ENCODE results near the gene SRRM3.
"Not testable (repeated sequence)": the region's sequence is repeated elsewhere in the genome, so short reads cannot be mapped to it uniquely, and the experiment has no call there.

SRRM3 gene

DNA sequence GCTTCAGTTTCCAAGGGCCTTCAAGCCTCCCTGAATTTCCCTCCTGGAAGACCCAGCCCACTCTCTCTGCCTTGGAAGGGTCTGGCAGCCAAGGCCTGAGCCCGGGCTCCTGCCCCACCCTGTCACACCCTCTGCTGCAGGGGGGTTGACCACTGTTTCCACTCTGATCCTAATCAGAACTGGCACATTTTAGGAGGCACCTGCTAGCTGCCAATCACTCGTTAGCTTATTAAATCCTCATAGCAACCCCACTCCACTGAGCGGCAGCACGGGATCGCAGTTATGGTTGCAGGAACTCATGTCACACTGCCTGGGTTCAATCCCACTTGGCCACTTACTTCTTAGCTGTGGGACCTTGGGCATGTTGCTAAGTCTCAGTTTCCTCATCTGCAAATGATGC is 113.7 kb downstream of the SRRM3 start:
- DNase-seq (ENCODE audit: low read depth) = no peak

- no peak for DNase-seq (ENCODE audit: low read depth)
Measured at GRCh38 chr7:76316984-76317781, 115.5 kb downstream of the SRRM3 start.

GRCh38 chr7:76317782-76318487 is 116.2 kb downstream of the SRRM3 start:
- peak; percentile 96 for DNase-seq (ENCODE audit: low read depth)

DNA sequence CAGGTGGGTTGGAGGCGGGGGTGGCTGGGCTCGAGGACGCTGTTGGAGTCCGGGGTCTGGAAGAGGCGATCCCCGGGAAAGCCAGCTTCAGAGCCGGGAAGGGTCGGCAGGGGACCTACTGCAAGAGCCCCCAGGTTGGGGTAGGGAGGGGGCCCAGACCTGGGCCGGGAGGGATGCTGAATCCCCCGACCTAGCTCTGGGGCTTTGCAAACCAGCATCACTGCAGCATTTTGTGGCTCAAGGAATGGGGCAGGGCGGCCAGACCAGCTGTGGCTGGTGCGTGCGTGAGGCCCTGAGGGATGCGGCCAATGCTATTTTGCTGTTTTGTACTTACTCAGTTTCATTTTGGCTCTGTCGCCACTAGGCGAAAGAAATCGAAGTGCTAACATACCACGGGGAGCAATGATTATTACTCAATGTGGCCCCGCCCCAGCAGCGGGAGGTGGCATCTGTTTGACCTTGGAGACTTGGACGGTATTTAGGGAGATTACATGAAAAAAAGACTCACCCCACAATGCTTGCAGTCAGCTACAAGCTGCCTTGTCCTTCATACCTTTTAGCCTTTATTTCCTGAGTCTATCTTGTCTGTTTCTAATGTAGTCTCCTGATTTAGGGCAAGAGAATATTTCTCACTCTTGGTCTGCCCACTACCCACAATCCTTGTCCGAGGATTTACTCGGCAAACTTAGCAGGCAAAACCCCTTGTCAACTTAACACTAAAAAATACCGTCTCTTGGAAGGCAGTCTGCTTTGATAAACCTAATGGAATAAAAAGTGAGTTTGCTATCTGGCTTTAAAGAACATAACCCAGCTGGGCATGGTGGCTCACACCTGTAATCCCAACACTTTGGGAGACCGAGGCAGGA is 117.0 kb downstream of the SRRM3 start:
- peak; percentile 32 for DNase-seq (ENCODE audit: low read depth)

DNA sequence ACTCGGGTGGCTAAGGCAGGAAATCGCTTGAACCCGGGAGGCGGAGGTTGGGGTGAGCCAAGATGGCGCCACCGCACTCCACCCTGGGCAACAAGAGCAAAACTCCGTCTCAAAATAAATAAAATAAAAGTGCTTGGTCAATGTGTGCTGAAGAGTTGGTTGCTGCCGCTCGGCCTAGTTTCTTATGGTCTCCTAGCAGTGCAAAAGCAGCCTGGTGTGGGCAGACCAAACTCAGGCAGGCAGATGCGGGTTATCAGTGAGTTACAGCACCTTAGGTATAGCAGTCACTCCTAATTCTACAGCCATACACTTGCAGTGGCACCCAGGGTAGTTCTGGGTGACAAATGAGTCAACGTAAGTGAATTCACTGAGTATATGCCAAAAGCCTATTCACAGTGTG is 123.4 kb downstream of the SRRM3 start:
- no peak for DNase-seq (ENCODE audit: low read depth)

DNA sequence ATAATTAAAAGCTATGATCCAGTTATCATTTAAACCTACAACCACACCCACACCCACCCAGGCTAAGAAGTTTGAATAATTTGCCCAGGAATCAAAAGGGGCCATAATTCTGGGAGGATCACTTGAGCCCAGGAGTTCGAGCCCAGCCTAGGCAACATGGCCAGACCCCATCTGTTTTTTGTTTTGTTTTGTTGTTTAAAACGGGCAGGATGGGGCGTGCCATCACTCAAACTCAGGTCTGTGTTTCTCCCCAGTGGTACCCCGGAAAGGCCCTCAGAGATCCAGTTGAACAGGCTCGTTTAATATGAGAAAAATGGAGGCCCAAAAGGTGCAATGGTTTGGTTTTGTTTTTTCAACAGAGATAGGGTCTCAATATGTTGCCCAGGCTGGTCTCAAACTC is 124.1 kb downstream of the SRRM3 start:
- DNase-seq (ENCODE audit: low read depth) = no peak

DNA sequence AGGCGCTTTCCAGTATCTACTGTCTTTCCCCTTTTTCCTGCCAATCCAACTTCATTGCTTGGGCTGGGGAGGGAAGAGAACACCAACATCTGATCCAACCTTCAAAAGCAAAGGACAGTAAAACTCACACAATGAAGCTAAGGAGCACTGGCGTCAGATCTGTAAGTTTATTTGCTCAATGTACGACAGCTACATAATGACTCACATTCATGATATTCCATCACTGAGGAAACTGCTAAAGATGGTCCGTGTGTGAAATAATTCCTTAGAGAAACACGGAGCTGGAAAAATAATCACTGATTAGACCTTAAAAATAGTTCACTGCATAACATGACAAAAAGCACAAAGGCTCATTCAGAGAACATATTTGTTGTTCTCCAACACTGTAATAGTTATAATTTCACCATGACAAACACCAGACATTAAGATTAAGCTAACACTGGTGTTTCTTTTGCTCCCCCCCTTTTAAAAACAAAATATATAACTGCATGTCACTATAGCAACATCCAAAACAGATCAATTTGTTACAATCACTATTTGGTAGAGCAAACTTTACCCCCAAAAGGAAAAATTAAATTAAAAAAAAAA is 125.0 kb downstream of the SRRM3 start:
- DNase-seq (ENCODE audit: low read depth) = no peak

DNA sequence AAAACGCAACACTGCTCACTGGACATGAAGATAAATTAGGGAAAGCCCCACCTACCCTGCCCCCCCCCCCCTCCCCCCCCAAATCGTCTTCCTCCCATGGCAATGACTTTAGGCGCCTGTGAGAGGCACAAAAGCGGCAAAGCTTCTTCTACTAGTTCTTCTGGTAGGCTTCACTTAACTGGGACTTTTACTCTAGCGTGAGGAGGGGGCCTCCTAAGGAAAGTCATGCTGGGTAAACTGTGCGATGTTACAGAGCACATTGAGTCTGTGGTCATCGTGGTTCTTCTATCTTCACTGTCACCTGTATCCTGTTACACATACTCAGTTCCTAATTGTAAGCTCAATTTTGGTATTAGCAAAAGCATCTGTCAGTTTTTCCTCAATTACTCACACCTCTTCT is 125.9 kb downstream of the SRRM3 start:
- no peak for DNase-seq (ENCODE audit: low read depth)

- no peak for DNase-seq (ENCODE audit: low read depth)
Measured at GRCh38 chr7:76328389-76328788, 126.7 kb downstream of the SRRM3 start.

GRCh38 chr7:76329479-76329878 is 127.8 kb downstream of the SRRM3 start:
- DNase-seq (ENCODE audit: low read depth) = no peak

DNA sequence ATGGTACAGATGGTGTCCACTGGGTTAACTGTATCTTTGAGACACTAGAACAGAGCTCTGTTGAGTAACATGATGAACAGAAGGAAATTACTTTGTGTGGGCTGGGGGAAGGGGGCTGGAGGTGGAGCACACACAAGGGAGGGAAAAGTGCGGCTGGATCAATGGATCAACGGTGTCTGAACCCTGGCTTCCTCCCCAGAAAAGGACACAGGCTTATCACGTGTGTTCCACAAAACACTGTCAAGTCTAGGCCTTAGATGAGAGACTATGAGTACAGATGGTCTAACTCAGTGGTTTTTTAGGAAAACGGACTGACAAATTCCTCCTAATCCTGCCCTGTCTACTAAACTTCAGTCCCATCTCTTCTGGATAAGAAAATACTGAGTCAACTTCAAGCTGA is 128.6 kb downstream of the SRRM3 start:
- DNase-seq (ENCODE audit: low read depth) = no peak

GRCh38 chr7:76330673-76331072 is 129.0 kb downstream of the SRRM3 start:
- DNase-seq (ENCODE audit: low read depth) = no peak

DNA sequence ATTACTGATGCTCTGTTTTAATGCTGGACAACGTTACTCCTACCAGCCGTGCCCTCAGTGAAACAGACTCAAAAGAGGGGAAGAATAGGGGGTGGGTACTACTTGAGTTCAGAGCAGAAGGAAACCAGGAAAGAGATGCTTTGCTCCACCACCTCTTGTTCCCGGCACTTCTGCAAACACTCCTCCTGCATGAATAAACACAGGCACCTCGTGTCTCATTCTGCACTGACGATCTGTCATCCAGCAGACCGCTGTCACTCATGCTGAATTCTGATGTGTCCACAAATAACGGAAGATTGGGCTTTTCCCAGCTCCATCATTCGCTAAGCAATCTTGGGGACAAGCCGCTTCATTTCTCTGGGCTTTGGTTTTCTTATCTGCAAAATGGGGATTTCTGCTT is 130.4 kb downstream of the SRRM3 start:
- DNase-seq (ENCODE audit: low read depth) = no peak

- no peak for DNase-seq (ENCODE audit: low read depth)
Measured at GRCh38 chr7:76333511-76334101, 131.9 kb downstream of the SRRM3 start.

DNA sequence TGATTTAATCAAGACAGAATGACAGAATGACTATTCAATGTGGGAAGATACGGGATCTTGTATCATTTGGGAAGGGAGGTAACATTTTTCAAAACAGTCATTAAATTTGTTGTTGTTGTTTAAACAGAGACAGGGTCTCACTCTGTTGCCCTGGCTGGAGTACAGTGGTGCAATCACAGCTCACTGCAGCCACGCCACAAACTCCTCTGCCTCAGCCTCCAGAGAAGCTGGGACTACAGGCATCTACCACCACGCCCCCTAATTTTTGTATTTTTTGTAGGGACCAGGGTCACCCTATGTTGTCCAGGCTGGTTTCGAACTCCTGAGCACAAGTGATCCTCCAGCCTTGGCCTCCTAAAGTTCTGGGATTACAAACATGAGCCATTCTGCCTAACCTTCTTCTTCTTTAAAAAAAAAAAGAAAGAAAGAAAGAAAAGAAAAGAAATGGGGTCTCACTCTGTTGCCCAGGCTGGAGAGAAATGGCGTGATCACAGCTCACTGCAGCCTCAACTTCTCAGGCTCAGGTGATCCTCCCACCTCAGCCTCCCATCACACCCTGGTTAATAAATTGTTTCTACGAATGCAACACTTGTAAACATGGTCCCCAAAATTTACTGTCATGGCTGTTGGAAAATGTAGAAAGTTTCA is 132.7 kb downstream of the SRRM3 start:
- no peak for DNase-seq (ENCODE audit: low read depth)

DNA sequence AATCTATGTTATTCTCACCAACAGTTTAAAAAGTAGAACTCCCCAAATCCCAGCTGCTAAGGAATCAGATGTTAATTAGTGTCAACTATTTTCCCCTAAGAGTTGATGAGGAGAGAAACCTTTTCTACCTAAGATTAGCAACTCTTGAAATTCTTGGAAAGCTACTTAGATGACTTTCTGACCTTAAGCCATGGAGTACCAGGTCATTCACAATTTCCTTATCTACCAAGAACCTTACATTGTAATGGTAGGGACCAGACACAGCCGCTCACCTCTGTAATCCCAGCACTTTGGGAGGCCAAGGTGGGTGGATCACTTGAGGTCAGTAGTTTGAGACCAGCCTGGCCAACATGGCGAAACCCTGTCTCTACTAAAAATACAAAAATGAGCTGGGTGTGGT is 133.7 kb downstream of the SRRM3 start:
- not testable (repeated sequence) for DNase-seq (ENCODE audit: low read depth)

DNA sequence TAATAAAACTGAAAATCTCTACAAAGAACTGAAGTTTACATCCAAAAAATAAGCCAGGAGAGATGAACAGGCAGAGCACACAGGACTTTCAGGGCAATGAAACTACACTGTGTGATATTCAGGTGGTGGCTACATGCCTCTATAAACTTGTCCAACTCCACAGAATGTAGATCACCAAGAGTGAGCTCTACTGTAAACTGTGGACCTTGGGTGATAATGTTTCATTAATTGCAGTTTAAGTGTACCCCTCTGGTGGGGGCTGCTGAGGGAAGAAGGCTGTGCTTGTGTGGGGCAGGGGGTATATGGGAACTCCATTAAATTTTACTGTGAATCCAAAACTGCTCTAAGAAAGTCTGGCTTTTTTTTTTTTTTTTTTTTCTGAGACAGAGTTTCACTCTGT is 134.4 kb downstream of the SRRM3 start:
- DNase-seq (ENCODE audit: low read depth) = no peak

All from activated T-helper 1 cell treated with Interleukin-2 at 50 U/mL for 16 hours (primary cell).